GM19467 (cell line): ENCODE measurements around the gene ST8SIA2.

Experiments used
- ATAC-seq: cut with Tn5 transposase; IDR thresholded peaks from one replicate; pipeline ENCODE4 v1.9.1; 2021; ENCODE audit warnings: mild to moderate bottlenecking, moderate library complexity; ENCODE audit not compliant: unreplicated experiment

ST8SIA2 gene

GRCh38 chr15:92480361-92480760 lies 86.7 kb downstream of the ST8SIA2 start:
- ATAC-seq = no peak

DNA sequence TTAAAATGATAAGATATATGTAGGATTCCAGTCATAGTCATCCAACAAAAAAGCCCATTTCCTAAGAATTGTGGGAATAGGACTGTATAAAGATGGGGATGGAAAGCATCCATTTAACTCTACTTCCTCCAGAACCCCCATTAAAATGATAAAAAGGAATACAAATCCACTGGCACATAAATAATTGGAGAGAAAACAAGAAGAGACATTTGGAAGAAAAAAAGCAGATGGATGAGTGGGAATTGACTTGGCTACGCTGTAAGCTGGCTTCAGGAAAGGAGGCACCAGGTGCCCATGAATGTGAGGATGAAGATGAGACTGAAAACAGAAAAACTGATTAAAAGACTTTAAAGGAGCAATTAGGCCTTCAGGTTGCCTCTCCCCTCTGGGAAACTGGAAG lies 91.8 kb downstream of the ST8SIA2 start:
- ATAC-seq = no peak

DNA sequence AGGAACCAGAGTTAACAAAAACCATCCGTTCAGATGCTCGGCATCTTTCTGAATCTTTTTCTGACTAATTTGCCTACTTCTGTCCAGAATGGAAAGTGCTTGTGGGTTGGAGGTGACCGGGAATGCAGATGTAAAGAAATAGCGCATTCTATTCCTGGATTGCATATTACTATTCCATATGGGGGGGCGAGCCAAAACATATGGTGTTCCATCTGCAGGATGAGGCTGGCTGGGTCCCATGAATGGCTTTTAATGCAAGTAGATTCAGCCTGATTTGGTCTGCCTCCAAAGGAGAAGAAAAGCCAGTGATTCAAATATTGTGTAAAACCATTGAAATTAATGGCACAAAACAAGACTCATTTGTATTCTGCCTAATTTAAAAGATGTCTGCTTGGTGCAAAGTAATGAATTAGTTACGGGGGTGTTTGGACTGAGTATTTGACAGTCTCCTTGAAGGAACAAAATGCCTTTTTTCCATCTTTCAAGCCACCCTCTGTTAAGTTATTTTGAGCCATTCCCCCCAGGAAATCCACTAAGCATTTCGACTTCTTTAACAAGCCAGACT lies 99.0 kb downstream of the ST8SIA2 start:
- ATAC-seq = no peak

DNA sequence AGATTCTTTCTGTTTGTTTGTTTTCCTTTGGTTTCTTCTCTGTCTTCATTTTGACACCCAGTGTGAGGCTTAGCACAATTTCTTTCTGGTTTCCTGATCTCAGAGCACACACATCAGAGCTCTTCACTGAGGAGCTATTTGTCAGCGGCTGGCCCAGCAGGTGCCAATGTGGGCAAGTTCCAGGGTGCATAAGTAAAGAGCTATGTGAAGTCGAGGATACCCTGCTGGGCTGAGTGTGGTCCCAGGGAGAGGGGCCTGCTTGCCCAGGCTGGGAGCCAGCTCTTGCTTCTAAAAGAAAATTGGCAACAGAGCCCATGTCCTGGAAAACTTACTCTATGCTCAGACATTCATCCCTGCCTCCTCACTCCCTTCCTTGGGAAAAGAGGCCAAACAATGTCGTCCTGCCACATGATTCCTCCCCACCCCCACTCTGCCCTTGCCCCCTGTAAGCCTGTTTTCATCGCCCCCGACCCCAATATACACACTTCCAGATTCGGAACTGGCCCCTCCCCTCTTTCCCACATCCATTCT lies 101.2 kb downstream of the ST8SIA2 start:
- no peak for ATAC-seq

- no peak for ATAC-seq
These were observed 101.8 kb downstream of the ST8SIA2 start for GRCh38 chr15:92495446-92495845.

DNA sequence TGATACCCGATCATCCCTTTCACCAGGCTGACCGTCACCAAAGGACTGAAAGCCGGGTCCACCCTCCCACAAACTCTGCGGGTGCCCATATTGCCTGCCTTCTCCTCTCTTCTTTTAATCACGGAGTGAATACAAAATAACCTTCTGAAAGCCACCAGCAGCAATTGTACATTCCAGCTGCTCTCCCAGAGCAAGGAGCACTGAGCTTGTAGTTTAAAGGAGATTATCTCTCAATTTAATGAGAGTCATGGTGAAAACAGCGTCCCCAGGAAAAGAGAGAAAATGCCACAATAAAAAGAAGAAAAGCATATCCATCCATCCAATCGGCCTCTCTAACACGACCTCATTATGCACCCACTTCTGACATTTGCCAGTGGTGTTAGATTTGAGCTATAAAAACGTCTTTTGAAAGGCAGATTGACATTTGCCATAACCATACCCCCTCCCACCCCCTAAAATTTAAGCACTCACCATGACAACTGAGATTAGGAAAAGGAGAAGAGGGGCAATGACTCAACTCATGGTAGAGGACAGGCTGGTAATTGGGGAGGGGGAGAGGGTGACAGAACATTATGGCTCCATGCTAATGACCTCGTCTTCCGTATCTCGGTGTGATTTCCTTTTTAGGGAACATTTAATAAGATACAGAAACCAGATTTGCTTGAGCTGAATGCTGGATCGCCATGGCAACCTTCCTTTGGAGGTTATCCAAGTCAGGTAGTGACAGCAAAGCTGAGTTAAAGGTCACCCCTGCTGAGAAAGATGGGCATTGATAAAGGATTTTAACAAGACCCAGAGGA lies 106.2 kb downstream of the ST8SIA2 start:
- no peak for ATAC-seq

- ATAC-seq = no peak
These were observed 108.7 kb downstream of the ST8SIA2 start for GRCh38 chr15:92502336-92502735.

DNA sequence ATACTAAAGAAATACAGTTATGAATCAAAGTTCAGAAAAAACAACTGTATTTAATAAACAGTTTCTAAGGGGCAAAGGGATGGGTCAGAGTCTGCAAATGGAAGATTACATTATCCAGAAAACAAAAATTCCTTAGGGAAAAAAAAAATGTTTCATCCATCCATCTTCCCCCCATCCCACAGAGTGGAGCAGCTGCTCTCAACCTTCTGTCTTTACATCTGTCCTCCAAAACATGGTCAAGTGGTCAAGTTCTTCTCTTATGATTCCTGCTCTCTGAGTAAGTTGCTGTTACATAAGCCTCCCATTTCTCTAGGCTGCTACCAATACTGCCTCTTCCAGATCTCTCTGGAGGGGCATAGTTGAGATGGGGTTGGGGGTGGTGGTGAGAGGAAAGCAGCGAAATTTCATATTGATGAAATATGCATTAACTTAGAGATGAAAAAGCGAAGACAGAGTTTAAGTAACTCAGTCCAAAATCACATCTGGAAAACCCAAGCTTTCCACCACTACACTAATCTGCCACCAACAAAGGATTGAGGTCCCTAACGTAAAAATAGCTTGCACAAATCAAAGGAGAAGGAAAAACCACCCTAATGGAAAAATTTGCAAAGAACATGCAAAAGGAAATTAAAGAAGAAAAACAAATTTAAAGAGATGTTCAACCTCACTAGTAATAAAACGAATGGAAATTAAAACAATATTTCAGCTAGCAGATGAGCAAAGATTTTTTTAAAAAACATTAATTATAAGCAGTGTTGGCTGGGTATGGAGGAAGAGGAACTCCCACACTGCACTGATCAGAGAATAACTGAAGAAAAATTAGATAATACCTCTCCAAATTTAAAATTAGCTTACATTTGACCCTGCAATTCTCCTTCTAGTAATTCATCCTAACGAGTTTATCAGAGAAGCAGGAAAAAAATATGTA lies 109.5 kb downstream of the ST8SIA2 start:
- no peak for ATAC-seq

DNA sequence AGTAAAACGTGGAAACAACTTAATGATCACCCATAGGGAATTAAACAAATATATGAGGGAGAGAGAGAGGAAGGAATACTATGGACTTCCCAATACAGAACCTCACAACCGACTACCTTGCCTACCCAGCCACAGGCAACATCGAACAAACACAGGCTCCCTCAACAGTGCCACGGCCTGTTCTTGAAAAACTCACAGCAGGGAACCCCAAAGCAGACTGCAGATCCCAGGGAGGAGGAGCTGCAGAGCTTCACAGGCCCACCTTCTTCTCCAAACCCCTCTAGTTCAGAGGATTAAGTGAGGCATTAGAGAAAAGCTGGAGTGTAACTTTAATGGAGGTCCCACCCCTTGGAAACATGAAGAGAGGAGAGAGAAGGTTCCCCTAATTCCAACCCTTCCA lies 110.2 kb downstream of the ST8SIA2 start:
- ATAC-seq = no peak

GRCh38 chr15:92505611-92506010 lies 111.9 kb downstream of the ST8SIA2 start:
- ATAC-seq = no peak

DNA sequence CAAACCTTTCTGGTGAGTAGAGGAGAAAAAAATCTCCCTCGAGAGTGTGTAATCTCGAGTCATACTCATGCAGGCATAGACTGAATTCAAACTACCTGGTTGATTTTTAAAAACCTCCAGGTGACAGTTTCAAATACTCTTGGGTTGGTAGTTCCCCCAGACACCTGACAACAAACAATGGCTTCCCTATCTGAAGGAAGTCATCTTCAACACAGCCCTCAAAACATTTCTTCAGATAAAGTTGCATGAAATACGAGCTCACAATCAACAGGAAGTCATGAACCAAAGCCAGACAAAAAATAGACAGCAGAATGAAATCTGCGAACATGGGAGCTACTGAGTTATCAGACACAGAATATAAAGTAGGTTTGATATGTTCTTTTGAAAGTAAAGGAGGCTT lies 112.8 kb downstream of the ST8SIA2 start:
- no peak for ATAC-seq

- no peak for ATAC-seq
These were observed 116.6 kb downstream of the ST8SIA2 start for GRCh38 chr15:92510163-92510882.
